SK-N-SH (cell line): ENCODE measurements around the gene BRSK1.

Source experiments
- CTCF ChIP-seq: fragments of 200-600 bp; sonication (generic); IDR thresholded peaks from 2 replicates; pipeline ENCODE4 v1.6.1; 2017; ENCODE audit warnings: antibody characterized with exemption, mild to moderate bottlenecking, moderate library complexity
- ELF1 ChIP-seq: IDR thresholded peaks from 2 replicates; pipeline ENCODE4 v1.4.0; 2012
- EZH2phosphoT487 ChIP-seq: fragments of 200-600 bp; sonication (generic); IDR thresholded peaks from 2 replicates; pipeline ENCODE4 v1.6.1; 2017; ENCODE audit warnings: low read depth, mixed run types, mild to moderate bottlenecking, antibody characterized with exemption, moderate library complexity, borderline replicate concordance
- FOXJ3 ChIP-seq: sonication (generic); formaldehyde crosslinking; IDR thresholded peaks from 2 replicates; pipeline ENCODE4 v1.5.1; 2020; ENCODE audit warnings: mild to moderate bottlenecking, missing genetic modification reagents
- FOXM1 ChIP-seq: IDR thresholded peaks from 2 replicates; pipeline ENCODE4 v1.4.0; 2012; ENCODE audit warnings: low read depth, mild to moderate bottlenecking
- POLR2AphosphoS5 ChIP-seq: IDR thresholded peaks from 2 replicates; pipeline ENCODE4 v1.6.1; 2012; ENCODE audit warnings: low read depth, low read length
- RAD21 ChIP-seq: IDR thresholded peaks from 2 replicates; pipeline ENCODE4 v1.6.1; 2012; ENCODE audit warnings: mild to moderate bottlenecking, low read length
- REST ChIP-seq: IDR thresholded peaks from 2 replicates; pipeline ENCODE4 v1.6.1; 2012; ENCODE audit warnings: mild to moderate bottlenecking, low read depth, low read length, moderate library complexity
- SIN3A ChIP-seq: IDR thresholded peaks from 2 replicates; pipeline ENCODE4 v1.6.1; 2012; ENCODE audit warnings: low read depth, mild to moderate bottlenecking, low read length, moderate library complexity, borderline replicate concordance
- TAF1 ChIP-seq: IDR thresholded peaks from 2 replicates; pipeline ENCODE4 v1.6.1; 2012; ENCODE audit warnings: low read depth, mild to moderate bottlenecking, low read length, moderate library complexity, borderline replicate concordance

- TF ChIP-seq RAD21, result no peak
- no peak for TF ChIP-seq FOXJ3 (CRISPR knock-in tag)
- no peak for TF ChIP-seq CTCF
- TF ChIP-seq ELF1, result peak; percentile 69
- no peak for TF ChIP-seq FOXM1
- TF ChIP-seq REST, result no peak
- peak; percentile 66 for TF ChIP-seq POLR2AphosphoS5
- TF ChIP-seq EZH2phosphoT487, result no peak
- TF ChIP-seq TAF1, result peak; percentile 84
- 0 out of 2 replicates have a peak, but pooled peaks have one; percentile 67 for TF ChIP-seq SIN3A
These were observed 3.8 kb upstream of the BRSK1 start, which contains the start of gene HSPBP1 for GRCh38 chr19:55279770-55280643.
